Stimulated activated CD4-positive, alpha-beta T cell treated with anti-CD3 and anti-CD28 coated beads, Interleukin-2, amount 100 ng/mL, for 48 hours (primary cell): Measurements from ENCODE around the gene LINS1.
A peak's percentile ranks its signal among the peaks of the same experiment; 100 is the strongest.

Experiments
- DNase-seq, 2 donors: peaks; one replicate each; pipeline ENCODE4 v3.0.0-alpha.2; 2020

The LINS1 gene

DNA sequence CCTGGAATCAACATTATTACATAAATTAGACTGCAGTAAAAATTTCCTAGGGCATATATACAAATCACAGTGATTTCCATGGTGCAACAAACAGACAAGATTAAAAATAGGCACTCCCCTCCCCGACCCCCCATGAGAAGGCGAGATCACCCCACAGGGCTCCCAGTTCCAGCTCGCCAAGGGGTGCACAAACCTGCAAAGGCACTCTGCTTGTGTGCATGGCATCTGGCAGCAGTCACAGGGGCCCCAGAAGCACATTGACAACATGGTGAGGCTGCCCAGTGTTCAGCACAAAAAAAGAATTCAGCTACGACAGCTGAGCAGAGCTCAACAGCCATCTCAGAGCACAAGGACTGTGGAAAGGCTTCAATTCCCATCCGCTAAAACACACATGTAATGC lies 54.0 kb downstream of the LINS1 start:
- no peak for DNase-seq

DNA sequence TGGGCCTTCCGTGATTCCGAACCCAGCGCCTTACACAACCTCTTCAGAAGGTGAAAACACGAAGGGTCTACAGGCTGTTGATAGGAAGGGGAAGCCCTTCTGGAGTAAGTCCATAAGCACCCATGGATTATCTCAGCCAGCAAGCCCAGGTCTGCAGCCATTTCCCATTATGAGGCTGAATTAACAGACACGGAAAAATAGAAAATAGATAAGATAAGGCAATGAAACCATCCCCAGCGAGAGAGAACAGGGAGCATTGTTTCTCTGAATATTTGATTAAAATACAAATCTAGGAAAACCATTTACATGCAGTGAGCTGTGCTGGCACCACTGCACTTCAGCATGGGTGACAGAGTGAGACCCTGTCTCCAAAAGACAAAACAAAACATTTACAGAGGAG lies 57.0 kb downstream of the LINS1 start:
- DNase-seq = no peak

DNA sequence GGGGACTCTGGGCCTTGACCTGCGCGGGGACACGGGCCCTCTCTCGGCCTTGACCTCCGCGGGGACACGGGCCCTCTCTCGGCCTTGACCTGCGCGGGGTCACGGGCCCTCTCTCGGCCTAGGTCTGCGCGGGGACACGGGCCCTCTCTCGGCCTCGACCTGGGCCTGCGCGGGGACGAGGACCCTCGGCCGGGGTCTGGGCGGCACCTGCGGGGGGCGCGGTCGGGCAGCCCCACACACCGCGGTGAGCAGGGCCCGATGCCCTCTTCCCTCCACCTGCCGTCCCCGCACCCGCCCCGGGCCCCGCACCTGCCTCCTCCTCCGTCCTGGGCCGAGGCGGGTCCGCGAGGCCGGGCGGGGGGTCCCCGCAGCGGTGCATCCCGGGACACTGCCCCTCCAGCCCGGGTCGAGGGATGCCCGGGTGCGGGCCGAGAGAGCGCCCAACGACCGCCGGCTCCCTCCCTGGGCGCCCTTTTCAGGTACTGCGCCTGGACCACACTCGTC lies 57.6 kb downstream of the LINS1 start:
- no peak for DNase-seq

DNA sequence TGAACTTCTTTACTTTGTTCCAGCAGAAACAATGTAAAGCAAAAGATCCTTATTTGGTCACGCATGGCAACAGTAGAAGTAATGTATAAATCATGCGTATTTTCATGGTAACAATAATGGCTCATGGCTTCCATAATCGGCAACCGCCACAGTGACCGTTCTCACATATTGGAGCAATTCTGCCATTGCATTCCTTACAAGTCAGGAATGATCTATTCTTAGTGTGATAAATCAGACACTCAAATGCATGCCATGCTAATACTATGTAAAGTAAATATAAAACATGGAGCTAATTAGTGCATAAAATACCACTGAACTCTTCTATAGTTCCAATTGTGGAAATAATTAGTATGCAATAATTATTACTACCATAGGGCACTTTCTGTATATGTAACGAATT lies 59.7 kb downstream of the LINS1 start:
- DNase-seq = no peak

DNA sequence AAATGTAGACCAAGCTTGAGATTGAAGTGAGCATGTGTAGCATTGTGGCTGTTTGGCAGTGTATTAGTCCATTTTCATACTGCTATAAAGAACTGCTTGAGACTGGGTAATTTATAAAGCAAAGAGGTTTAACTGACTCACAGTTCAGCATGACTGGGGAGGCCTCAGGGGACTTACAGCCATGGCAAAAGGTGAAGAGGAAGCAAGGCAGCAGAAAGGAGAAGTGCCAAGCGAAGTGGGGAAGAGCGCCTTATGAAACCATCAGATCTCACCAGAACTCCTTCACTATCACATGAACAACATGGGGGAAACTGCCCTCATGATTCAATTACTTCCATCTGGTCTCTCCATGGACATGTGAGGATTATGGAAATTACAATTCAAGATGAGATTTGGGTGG lies 64.7 kb downstream of the LINS1 start:
- no peak for DNase-seq

DNA sequence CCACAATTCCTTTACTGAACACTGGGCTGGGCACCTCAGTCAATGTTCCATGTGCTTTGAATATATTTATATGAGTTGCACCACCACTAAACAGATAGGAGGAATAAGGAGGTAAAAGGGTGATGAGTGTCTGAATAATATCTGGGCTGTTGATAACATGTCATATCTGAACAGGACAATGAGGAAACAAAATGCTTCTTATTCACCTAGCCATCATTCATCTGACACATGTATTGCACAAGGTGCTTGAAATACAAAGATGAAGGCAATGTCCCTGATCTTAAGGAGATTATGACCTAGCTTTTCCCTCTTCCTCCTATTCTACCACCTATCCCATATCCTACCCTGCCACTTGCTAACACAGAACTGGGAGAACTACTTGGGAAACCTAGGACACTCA lies 65.3 kb downstream of the LINS1 start:
- DNase-seq = no peak

DNA sequence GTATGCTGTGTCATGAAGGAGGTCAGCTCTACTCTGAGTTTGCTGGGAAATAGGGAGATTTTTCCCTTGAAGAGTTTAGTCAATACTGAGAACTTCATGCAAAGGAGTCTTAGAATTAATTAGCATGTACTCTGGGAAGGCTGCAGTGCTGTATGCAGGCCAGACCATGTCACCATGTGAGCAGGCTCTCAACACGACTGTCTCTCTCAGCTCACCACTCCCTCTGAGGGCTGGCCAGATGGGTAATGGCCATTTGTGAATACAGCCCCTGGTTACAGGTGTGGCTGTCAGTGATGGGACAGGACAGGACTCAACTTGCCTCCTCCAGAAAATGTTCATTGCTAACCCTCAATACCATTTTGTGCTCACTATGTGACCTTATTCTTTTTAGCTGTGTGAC lies 68.1 kb downstream of the LINS1 start:
- no peak for DNase-seq

DNA sequence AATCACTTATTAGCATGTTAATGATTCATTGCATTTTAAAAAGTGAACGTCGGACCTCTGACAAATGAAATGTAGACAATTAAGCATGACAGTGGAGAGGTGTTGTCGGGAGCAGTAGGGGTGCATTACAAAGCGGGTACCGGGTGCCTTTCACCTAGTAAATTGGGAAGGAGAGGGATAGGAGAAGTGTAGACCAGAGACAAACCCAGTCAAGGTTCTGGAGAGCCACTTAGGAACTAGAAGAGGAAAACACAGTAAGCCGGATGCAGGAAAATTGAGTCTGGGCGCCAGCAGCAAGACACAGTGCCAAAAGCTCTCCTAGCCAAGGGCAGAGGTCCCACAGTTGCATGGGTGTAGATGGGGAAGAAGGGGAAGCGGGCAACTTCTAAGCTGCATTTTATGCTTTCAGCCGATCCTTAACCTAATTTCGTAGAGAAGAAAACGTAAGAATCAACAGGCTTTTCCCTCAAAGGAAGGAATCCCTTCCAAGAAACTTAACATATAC lies 70.1 kb downstream of the LINS1 start:
- no peak for DNase-seq

DNA sequence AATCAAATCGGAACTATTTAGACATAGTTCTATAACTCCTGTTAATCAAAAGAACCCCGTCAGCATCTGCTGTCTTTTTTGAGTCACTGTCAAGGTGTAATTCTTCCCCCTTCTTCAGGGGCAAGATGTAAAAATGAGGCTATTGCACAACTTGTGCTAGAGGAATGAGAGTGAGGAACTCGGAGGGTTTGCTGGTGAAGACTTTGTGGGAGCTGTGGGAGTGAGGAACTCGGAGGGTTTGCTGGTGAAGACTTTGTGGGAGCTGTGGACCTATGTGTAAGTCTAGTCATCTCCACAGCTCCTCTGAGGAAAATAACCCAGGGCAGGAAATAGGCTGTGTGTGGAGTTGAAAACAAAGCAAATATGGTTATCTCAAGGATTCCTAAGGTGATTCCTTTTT lies 70.8 kb downstream of the LINS1 start:
- no peak for DNase-seq

DNA sequence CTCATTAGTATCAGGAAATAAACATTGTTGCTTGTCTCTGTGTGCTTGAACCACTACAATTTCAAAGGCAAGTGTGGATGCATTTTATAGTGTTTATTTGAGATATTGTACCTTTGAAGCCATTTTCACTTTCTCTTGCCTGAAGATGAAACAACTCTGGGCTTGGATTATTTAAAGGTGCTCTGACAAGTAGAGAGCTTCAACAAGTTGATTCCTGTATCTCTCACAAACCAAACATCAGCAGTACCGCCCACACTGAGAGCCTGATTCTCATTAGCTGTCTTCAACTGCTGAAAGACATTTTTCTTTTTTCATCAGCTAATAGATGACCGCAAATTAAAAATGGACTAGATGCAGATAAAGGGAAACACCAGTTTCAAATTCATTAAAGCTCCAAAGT lies 72.4 kb downstream of the LINS1 start:
- no peak for DNase-seq

DNA sequence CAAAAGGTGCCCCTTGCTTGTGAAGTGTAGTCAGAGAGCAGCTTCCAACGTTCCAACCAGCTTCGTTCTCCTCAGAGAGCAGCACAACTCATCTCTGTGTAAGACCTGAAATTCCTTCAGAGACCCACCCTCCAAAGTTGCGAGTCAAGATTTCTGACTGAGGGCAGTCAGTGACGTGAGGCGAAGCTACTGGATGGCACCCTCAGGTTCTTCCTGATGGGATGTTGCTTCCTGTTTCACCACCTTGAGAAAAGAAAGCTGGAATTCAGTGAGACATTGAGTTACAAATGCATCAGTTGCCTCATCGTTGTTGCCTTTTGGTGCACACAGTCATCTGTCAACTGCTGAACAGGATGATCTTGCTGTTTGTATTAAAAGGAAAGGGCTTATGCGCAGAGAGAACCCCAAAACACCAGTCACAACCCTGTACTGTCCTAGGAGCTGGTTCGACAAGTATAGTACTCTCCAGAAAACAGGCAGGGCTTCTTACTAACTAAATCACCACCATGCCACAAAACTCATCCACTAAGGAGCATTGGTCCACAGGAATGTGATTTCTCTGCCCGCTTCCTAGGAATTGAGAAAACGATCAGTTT lies 73.1 kb downstream of the LINS1 start, which contains the start of gene CERS3:
TSS of gene CERS3 (minus strand) at position 118 of the 596 bp plus-strand sequence. CDS start 27,101 bp downstream, outside the sequence.
- DNase-seq = no peak

DNA sequence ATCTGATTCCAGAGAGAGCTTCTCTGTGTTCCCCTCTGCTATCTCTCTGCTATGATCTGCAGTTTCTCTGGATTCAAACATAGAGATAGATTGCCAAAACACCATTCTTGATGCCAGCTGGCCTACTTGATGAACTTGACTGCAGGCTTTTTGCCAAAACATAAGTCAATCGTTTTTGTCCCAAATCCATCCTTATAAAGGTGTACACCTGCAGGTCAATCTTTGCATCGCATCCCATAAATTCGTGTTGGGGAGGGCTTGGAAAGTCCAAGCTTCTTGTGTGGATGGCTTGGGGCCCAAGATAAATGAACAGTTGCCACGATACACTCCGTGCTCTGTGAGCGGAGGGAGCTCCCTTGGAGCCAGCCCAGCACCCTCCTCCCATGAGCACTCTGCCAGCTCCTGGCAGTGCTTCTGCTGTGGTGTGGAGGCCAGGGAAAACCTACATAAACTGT lies 75.9 kb downstream of the LINS1 start:
- DNase-seq = no peak

DNA sequence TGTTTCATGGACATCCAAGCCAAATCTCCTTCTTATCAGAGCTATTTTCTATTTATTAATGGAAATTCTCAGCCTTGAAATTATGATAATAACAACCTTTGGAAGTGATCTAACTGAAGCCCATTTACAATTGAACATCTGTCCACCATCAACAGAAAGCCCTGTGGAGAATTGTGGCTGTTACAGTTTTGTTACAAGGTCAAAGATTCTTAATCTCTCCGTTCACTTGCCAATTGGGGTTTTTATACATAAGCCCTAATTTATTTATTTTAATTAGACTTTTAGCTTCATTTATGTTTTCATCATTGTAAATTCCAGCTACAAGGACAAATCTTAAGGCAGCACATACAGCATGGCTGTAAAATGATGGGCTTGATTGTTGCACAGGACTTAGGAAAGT lies 76.5 kb downstream of the LINS1 start:
- DNase-seq = no peak

DNA sequence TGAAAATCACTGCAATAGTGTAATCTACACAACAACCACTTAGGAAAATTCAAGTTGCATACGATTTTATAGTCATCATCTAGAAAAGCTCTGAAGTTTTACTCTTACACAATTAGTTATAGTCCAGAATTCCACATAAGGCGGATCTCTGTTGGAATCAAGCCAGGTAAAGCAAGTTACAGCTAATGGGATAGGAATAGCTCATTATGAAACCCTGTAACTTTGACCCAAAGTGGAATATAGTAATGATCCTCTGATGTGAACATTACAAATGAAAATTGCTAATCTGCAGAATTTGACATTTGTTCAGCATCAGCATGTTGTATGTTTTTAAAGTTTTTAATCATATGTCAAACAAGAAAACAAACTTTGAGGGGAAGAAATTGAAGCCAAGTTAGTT lies 77.7 kb downstream of the LINS1 start:
- DNase-seq = no peak

DNA sequence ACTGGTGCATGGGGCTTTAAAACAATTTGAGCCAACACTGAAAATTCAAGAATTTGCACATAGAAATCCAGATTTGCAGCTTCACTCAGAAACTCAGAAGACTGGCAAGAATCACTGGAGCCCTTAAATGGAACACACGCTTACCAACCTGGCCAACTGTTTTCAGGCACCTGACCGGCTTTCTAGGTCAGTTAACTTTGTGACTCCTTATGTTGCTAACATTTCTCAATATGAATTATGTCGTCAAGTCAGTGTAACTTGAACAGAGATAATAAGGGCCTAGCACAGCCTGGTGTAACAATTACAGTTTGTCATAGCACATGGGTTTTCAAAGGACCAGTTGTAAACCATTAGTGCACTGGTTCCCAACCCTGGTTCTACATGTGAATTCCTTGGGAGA lies 80.1 kb downstream of the LINS1 start:
- no peak for DNase-seq

DNA sequence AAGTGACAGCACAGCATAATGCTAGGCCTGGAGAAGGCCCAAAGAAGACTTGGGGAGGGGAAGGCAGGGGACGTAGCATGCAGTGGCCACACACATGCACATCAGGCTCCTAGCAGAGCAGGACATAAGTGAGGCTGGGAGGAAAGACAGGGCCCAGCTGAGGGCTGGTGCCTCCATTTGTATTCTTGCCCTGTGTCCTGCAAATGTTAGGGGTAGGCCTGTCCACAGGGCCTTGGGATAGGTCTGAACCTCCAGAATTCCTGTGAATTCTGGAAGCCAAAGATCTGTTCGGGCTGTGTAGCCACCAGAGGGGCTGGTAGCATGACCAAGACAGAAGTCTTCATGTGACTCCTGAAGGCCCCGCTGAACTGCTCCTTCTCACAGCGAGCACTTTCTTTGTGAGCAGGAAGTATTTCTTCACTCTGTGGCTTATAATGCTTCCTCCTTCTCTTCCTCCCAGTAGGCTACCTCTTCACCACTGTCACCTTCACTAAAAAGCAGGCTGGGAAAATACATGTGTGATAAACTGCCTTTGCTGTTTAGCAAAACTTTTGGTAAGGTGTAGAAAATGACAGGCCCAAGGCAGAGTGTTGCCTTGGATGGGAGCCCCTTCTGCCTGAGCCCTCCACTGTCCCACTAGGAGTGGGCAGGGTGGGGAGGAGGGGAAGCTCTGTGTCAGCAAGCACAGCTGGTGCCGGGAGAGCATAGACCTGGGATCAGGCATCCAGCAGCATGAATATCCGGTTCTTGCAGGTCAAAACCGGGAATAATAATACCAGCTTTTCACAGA lies 81.7 kb downstream of the LINS1 start:
- DNase-seq = peak in 1 of 2 donors; percentile 9

DNA sequence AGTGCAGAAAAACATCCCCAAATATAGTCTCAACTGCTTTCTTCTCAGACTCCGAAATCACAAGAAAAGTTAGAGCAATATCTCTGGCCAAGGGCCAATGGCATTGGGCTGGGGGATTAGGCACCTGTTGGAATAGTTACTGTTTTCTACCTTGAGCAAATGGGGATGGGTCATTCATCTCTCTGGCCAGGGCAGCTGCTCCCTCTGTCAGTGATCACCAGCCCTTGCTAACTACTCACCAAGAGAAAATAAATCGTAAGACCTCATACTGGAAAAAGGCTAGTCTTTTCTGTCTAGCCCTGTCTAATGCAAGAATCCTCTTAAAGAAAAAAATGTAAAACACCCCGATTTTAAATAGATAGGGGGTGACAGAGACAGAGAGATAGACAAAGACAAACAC lies 84.1 kb downstream of the LINS1 start:
- DNase-seq = no peak
